MM.1S (cell line): ENCODE data around the gene RPS10.

Experiments
- DNase-seq: peaks from one replicate; pipeline ENCODE4 v3.0.0-alpha.2; 2015
- H2AFZ ChIP-seq: fragments of 300-600 bp; sonication (generic); 2 replicates; pipeline ENCODE4 v1.6.0; 2016; ENCODE audit warnings: antibody characterized with exemption, low read length
- H3F3A ChIP-seq: fragments of 300-600 bp; sonication (generic); 2 replicates; pipeline ENCODE4 v1.6.1; 2016; ENCODE audit warnings: mild to moderate bottlenecking, antibody characterized with exemption, low read length, moderate library complexity, mixed read lengths; ENCODE audit not compliant: insufficient read depth
- H3K27ac ChIP-seq: fragments of 300-600 bp; sonication (generic); 2 replicates; pipeline ENCODE4 v1.5.1; 2016; ENCODE audit warnings: mild to moderate bottlenecking, low read length
- H3K27me3 ChIP-seq: fragments of 300-600 bp; sonication (generic); replicated peaks from 2 replicates; pipeline ENCODE4 v1.6.0; 2016; ENCODE audit warnings: low read length; ENCODE audit not compliant: insufficient read depth
- H3K36me3 ChIP-seq: fragments of 300-600 bp; sonication (generic); replicated peaks from 2 replicates; pipeline ENCODE4 v1.6.1; 2016; ENCODE audit warnings: mild to moderate bottlenecking, low read length, mixed read lengths; ENCODE audit not compliant: insufficient read depth
- H3K4me1 ChIP-seq: fragments of 300-600 bp; sonication (generic); 2 replicates; pipeline ENCODE4 v1.6.1; 2016; ENCODE audit warnings: low read length, mixed read lengths
- H3K4me2 ChIP-seq: fragments of 300-600 bp; sonication (generic); 2 replicates; pipeline ENCODE4 v1.6.0; 2016; ENCODE audit warnings: low read depth, low read length
- H3K4me3 ChIP-seq: fragments of 300-600 bp; sonication (generic); 2 replicates; pipeline ENCODE4 v1.5.1; 2016; ENCODE audit warnings: low read length, mixed read lengths
- H3K79me2 ChIP-seq: fragments of 300-600 bp; sonication (generic); 2 replicates; pipeline ENCODE4 v1.6.1; 2016; ENCODE audit warnings: mixed run types, low read length, mixed read lengths
- H3K9ac ChIP-seq: fragments of 300-600 bp; sonication (generic); 2 replicates; pipeline ENCODE4 v1.6.1; 2016; ENCODE audit warnings: low read length, mixed read lengths
- H3K9me2 ChIP-seq: fragments of 300-600 bp; sonication (generic); replicated peaks from 2 replicates; pipeline ENCODE4 v1.6.1; 2016; ENCODE audit warnings: mild to moderate bottlenecking, low read length, mixed read lengths; ENCODE audit not compliant: insufficient read depth
- H3K9me3 ChIP-seq: fragments of 300-600 bp; sonication (generic); replicated peaks from 2 replicates; pipeline ENCODE4 v1.6.1; 2016; ENCODE audit warnings: mild to moderate bottlenecking, low read length, mixed read lengths; ENCODE audit not compliant: insufficient read depth
- H4K20me1 ChIP-seq: fragments of 300-600 bp; sonication (generic); 2 replicates; pipeline ENCODE4 v1.6.1; 2016; ENCODE audit warnings: mild to moderate bottlenecking, low read length, moderate library complexity, mixed read lengths; ENCODE audit not compliant: insufficient read depth
- CTCF ChIP-seq: fragments of 300-600 bp; sonication (generic); IDR thresholded peaks from 2 replicates; pipeline ENCODE4 v1.5.1; 2016; ENCODE audit warnings: antibody characterized with exemption, low read length, mixed read lengths
- EZH2 ChIP-seq: fragments of 300-600 bp; sonication (generic); optimal IDR thresholded peaks from 2 replicates; pipeline ENCODE3; 2017; ENCODE audit warnings: low read depth, mild to moderate bottlenecking, antibody characterized with exemption, low read length, mixed read lengths
- EZH2phosphoT487 ChIP-seq: fragments of 300-600 bp; sonication (generic); IDR thresholded peaks from 2 replicates; pipeline ENCODE4 v1.6.1; 2018; ENCODE audit warnings: antibody characterized with exemption, low read length

The RPS10 gene

GRCh38 chr6:34437644-34437970, 11.7 kb upstream of the RPS10 start:
- no peaks in the 10 kb centered on the region for H3K9me2 ChIP-seq
- H3F3A ChIP-seq, result no peaks in the 10 kb centered on the region
- H3K4me3 ChIP-seq, result no peak overlapping the region
- no peak overlapping the region for H3K4me2 ChIP-seq
- no peak overlapping the region for H2AFZ ChIP-seq
- no peaks in the 10 kb centered on the region for H3K4me1 ChIP-seq
- H3K27me3 ChIP-seq, result no peaks in the 10 kb centered on the region
- H4K20me1 ChIP-seq, result no peaks in the 10 kb centered on the region
- H3K79me2 ChIP-seq, result no peaks in the 10 kb centered on the region
- H3K9me3 ChIP-seq, result no peaks in the 10 kb centered on the region
- no peaks in the 10 kb centered on the region for H3K36me3 ChIP-seq
- DNase-seq, result no peak
- no peak overlapping the region for H3K9ac ChIP-seq
- no peak overlapping the region for H3K27ac ChIP-seq
- no peak for TF ChIP-seq EZH2
- TF ChIP-seq CTCF, result no peak
- no peak for TF ChIP-seq EZH2phosphoT487

- Histone ChIP-seq H3K9me2 (no peaks in the 10 kb centered on the region), H3K27me3 (no peaks in the 10 kb centered on the region), H3K4me3 (no peak overlapping the region), H3K79me2 (no peaks in the 10 kb centered on the region), H3K4me2 (no peak overlapping the region), H3K4me1 (no peaks in the 10 kb centered on the region), H3K27ac (no peak overlapping the region), H3K36me3 (no peaks in the 10 kb centered on the region), H3K9me3 (no peaks in the 10 kb centered on the region), H3F3A (no peaks in the 10 kb centered on the region), H3K9ac (no peak overlapping the region), H4K20me1 (no peaks in the 10 kb centered on the region), H2AFZ (no peak overlapping the region)
- TF ChIP-seq EZH2phosphoT487 (no peak), CTCF (no peak), EZH2 (no peak)
- DNase-seq, result no peak
Measured at GRCh38 chr6:34436803-34437643, 11.2 kb upstream of the RPS10 start.

GRCh38 chr6:34435916-34436315, 10.0 kb upstream of the RPS10 start:
- H3K79me2 ChIP-seq, result no peaks in the 10 kb centered on the region
- no peak overlapping the region for H2AFZ ChIP-seq
- H3K9me3 ChIP-seq, result no peaks in the 10 kb centered on the region
- H4K20me1 ChIP-seq, result no peaks in the 10 kb centered on the region
- no peak for DNase-seq
- H3F3A ChIP-seq, result no peaks in the 10 kb centered on the region
- H3K36me3 ChIP-seq, result no peaks in the 10 kb centered on the region
- no peak overlapping the region for H3K4me2 ChIP-seq
- TF ChIP-seq EZH2 (no peak), CTCF (no peak), EZH2phosphoT487 (no peak)
- no peaks in the 10 kb centered on the region for H3K4me1 ChIP-seq
- no peak overlapping the region for H3K27ac ChIP-seq
- no peaks in the 10 kb centered on the region for H3K27me3 ChIP-seq
- no peak overlapping the region for H3K9ac ChIP-seq
- no peaks in the 10 kb centered on the region for H3K9me2 ChIP-seq
- no peak overlapping the region for H3K4me3 ChIP-seq
